Stimulated activated CD8-positive, alpha-beta memory T cell treated with anti-CD3 and anti-CD28 coated beads, Interleukin-12 subunit alpha, Interleukin-12 subunit beta, amount 100 ng/mL, for 24 hours (primary cell): ENCODE results near the gene ZNF692.
"Not testable (repeated sequence)": the region's sequence is repeated elsewhere in the genome, so short reads cannot be mapped to it uniquely, and the experiment has no call there.

Experiments used
- DNase-seq: peaks from one replicate; pipeline ENCODE4 v3.0.0-alpha.2; 2020; ENCODE audit errors: extremely low read depth

Gene ZNF692

DNA sequence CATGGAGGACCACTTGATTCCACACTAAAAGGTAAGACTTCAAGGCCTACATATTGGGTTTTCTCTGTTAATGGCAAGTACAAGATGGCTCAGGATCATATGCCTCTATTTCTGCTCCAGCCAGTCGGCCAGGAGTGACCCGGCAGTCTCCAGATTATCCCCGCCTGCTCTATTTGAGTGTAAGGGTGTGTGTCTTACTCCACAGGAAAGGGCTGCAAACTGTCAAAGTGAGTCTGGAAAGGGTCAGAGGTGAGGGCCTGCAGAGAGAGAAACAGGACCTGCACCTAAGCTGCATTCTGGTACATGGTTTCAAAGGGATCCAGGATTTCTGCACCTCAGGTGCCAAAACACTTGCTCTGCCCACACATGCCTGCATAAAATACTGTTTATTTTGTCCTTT is 9.2 kb downstream of the ZNF692 start:
- DNase-seq = no peak

- no peak for DNase-seq
These were observed 9.7 kb downstream of the ZNF692 start for GRCh38 chr1:248849152-248849551.

DNA sequence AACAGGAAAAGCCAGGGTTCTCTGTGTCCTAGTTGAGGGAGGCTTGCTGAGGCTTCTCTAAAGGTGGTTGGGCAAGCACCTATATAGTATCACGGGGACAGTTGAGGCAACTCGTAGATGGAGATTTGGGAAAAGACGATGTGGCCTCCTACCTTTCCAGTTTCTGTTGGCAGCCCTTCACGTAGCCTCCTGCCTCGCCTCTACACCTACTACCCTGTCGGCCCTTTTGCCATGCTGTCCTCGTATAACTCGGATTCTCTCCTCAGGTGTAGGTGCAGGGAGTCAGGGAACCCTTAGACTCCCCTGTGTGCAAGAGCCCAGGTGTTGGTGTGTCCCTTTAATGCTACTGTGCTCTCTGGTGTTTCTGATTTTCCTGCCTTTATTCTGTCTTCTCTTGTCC is 10.3 kb downstream of the ZNF692 start:
- no peak for DNase-seq

DNA sequence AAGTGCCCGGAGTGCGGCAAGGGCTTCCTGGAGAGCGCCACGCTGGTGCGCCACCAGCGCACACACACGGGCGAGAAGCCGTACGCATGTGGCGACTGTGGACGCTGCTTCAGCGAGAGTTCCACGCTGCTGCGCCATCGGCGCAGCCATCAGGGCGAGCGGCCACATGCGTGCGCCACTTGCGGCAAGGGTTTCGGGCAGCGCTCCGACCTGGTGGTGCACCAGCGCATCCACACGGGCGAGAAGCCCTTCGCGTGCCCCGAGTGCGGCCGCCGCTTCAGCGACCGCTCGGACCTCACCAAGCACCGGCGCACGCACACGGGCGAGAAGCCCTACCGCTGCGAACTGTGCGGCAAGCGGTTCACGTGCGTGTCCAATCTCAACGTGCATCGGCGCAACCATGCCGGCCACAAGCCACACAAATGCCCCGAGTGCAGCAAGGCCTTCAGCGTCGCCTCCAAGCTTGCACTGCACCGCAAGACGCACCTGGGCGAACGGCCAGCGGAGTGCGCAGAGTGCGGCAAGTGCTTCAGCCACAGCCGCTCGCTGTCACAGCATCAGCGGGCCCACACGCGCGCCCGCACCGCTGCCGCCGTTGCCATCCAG is 10.8 kb downstream of the ZNF692 start:
- no peak for DNase-seq

- DNase-seq = no peak
These were observed 11.5 kb downstream of the ZNF692 start for GRCh38 chr1:248847181-248847955.

- DNase-seq = no peak
These were observed 14.4 kb downstream of the ZNF692 start for GRCh38 chr1:248844526-248844925.

GRCh38 chr1:248843687-248844086 is 15.2 kb downstream of the ZNF692 start:
- DNase-seq = no peak

DNA sequence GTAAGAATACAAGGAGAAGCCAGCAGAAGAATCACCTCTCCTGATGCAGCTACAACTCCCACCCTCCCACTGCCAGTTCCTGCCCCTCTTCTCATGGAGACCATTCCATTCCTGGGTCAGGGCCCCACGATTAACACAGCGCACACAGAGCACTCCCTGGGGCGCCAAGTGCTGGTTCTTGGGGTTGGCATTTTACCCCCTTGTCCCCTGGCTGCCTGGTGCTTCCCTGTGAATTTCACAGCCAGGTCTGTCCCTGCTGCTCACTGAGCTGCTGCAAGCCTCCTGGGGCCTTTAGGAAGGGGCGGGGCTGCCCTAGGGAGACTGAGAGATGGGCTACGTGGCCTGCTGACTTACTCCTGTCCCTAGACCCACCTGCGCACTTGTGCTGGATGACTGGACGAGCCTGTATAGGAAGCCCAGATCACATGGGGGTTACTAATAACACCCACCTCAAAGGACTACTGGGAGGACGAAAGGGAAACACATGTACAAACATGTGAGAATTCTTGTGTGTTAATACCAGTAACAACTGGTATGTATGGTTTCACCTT is 16.0 kb downstream of the ZNF692 start:
- DNase-seq = no peak

- no peak for DNase-seq
These were observed 17.0 kb downstream of the ZNF692 start for GRCh38 chr1:248841702-248842395.

GRCh38 chr1:248840946-248841345 is 17.9 kb downstream of the ZNF692 start:
- no peak for DNase-seq

DNA sequence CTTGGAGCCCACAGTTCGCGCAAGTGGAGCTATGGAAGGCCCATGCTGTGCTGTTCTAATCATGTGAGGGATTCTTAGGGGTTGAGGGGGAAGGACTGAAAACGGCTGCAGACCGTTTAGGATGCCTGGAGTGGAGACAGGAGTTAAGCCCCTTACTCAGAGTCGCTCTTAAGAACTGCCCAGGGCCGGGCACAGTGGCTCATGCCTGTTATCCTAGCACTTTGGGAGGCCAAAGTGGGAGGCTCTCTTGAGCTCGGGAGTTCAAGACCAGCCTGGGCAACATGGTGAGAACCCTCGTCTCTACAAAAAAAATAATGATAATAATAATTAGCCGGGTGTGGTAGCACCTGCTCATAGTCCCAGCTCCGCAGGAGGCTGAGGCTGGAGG is 19.7 kb downstream of the ZNF692 start:
- no peak for DNase-seq

DNA sequence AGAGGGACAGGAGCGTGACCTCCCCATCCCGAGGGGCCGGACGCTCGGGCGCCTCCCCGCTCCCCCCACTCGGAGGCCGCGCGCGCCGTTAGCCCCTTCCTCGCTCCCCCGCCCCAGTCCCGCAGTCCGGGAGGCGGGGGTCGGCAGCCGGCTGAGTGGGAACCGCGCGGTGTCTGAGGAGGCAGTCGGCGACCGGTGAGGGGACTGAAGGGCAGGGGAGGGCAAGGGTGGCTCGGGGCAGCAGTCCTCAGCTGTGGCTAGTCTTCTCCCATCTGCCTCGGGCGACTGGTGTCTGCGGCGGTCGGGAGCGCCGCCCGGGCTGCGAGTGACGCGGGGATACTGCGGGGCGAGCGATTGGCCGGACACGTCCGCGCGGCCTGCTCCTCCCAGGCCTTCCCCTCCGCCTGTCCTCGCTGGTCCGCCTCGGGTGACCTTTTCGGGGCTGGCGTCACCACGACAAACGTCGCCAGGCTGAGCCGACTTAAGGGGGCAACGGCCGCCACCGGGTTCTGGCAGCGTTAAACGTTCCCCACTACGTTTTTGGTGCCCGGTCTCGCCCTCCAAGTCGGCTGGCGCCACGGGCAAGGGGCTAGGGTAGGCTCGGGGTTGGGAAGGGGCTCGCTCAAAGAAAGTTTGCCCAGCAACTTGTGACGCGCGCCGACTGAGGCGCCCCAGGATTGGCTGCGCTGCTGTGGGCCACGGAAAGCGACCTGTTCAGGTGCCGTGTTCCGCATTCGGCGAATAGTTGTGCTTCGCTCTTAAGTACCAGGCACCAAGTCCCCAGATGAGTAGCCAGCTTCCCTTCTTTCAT is 20.3 kb downstream of the ZNF692 start:
- peak; percentile 59 for DNase-seq

GRCh38 chr1:248837781-248838356 is 21.0 kb downstream of the ZNF692 start, which contains the start of gene ZNF672:
TSS of gene ZNF672 (plus strand) at chr1:248838224. CDS start at chr1:248847275, 9,051 bp downstream.
- peak; percentile 85 for DNase-seq

DNA sequence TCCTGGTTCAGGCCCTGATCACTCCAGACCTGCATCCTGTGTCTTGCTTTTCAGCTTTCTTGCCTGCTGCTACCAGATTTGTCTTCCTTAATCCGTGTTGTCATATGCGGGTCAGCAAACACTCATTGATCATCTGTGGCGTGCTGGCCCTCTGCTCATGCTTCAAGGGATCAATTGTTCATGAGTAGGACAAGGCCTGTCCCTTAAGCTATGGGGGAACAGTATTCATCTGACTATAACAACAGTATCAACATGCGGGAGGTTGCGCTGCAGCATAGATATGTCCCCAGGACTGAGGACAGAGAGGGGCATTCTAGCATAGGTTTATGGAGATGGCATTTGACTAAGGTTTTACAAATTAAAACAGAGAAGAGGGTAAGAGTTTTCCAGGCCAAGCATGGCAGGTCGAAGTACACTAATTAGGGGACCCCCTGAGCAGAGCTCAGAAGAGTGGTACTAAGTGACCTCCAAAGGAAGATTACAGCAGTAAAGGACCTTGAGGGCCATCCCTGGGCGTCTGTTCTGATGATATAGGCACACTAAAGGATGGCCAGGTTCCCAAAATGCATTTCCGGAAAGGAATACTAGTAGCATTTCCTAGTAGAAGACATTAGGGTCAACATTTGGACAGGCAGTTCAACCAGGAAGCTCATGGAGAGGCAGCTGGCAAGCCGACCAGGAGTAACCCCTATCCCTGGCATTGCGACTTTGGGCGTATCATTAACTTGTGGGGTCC is 21.7 kb downstream of the ZNF692 start:
- DNase-seq = no peak

GRCh38 chr1:248834343-248834940 is 24.4 kb downstream of the ZNF692 start:
- no peak for DNase-seq

GRCh38 chr1:248831842-248832241 is 27.0 kb downstream of the ZNF692 start:
- DNase-seq = no peak

DNA sequence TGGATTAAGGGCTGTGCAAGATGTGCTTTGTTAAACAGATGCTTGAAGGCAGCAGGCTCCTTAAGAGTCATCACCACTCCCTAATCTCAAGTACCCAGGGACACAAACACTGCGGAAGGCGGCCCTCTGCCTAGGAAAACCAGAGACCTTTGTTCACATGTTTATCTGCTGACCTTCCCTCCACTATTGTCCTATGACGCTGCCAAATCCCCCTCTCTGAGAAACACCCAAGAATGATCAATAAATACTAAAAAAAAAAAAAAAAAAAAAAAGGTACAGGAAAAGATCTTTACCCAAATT is 28.2 kb downstream of the ZNF692 start:
- DNase-seq = not testable (repeated sequence)

DNA sequence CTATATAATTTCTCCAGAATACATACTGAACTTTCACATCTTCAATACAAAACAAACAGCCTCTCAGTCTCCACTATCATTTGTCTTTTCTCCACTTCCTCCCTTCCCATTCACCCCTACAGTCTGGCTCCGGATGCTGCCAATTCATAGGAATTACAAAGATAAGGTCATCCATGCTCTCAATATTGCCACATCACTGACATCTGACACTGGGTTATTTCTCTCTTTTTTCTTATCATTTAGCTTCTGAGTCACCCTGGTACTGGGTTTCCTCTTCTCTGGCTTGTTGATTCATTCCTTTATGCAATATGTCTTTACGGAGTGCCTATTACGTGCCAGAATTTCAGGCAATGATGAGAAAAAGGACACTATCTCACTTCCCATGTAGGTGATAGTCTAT is 30.0 kb downstream of the ZNF692 start:
- DNase-seq = no peak

GRCh38 chr1:248825909-248826760 is 32.8 kb downstream of the ZNF692 start, which contains the start of gene SH3BP5L:
TSS of gene SH3BP5L (minus strand) at chr1:248825915. CDS start at chr1:248824935, 980 bp downstream.
- DNase-seq = peak; percentile 80
